Naive thymus-derived CD8-positive, alpha-beta T cell (primary cell): ENCODE results near the gene FLNA. TPM values are rescaled to one million over a fixed set of nuclear protein-coding genes. Genes with fewer than 3 reads are reported as not detected.

Source experiments
- ATAC-seq, 2 donors: fragments of 150-1000 bp; cut with Tn5 transposase in 1 of 2; sonication (Bioruptor Pico), chemical (Tn5 transposase) in 1 of 2; 1 replicate in 1 of 2; 2 replicates in 1 of 2; pipeline ENCODE4 v1.10.0; 2021; ENCODE audit warnings: mild to moderate bottlenecking in 2 of 2, moderate library complexity in 2 of 2
- POLR2A ChIA-PET: fragments of 350-600 bp; sonication (Branson Sonifier 250); formaldehyde crosslinking; loops from one replicate; lab custom pipeline; 2021; ENCODE audit warnings: antibody characterized with exemption; lab: Charles Lee
- DNase-seq, 10 donors: peaks; one replicate each; pipeline versions ENCODE4 v3.0.0 to v3.0.0-alpha.2; 2020 to 2022
- H3K27ac Mint-ChIP-seq, 10 donors: one replicate each; pipeline ENCODE4 v1.8.0; 2020 to 2022; ENCODE audit warnings: mild to moderate bottlenecking in 10 of 10, mixed read lengths in 10 of 10, moderate library complexity in 4 of 10, inconsistent platforms in 1 of 10
- H3K27me3 Mint-ChIP-seq, 5 donors: one replicate each; pipeline ENCODE4 v1.8.0; 2021 to 2022; ENCODE audit warnings: mixed read lengths in 5 of 5
- H3K36me3 Mint-ChIP-seq, 3 donors: one replicate each; pipeline ENCODE4 v1.8.0; 2020 to 2022; ENCODE audit warnings: mixed read lengths in 3 of 3, mild to moderate bottlenecking in 2 of 3, inconsistent platforms in 1 of 3
- H3K4me1 Mint-ChIP-seq, 4 donors: one replicate each; pipeline ENCODE4 v1.8.0; 2021 to 2022; ENCODE audit warnings: mixed read lengths in 4 of 4
- H3K4me3 Mint-ChIP-seq, 10 donors: one replicate each; pipeline ENCODE4 v1.8.0; 2020 to 2022; ENCODE audit warnings: mild to moderate bottlenecking in 10 of 10, mixed read lengths in 10 of 10, moderate library complexity in 6 of 10, inconsistent platforms in 1 of 10
- H3K9me3 Mint-ChIP-seq, 9 donors: one replicate each; pipeline ENCODE4 v1.8.0; 2020 to 2022; ENCODE audit warnings: mixed read lengths in 9 of 9, mild to moderate bottlenecking in 3 of 9, inconsistent platforms in 1 of 9, moderate library complexity in 1 of 9
- polyA plus RNA-seq, 3 donors: library from polyadenylated mRNA; unstranded; fragments of 300-500 nt; fragmentation: Illumina TruSeq; gene quantifications; one replicate each; pipeline ENCODE4 v1.2.3, GENCODE V29; 2021
- total RNA-seq, 8 experiments: library from RNA in 2 of 8; stranded (reverse) in 2 of 8; gene quantifications; one replicate each; pipeline ENCODE4 v1.2.3 and lab custom pipeline; 2021 to 2026

Gene FLNA
- 100 to 1,000 TPM; 613 to 633 TPM for total RNA-seq
- 100 to 1,000 TPM; 156 to 341 (median 169) TPM for polyA plus RNA-seq
- 1,254 to 2,176 (median 1,630) reads per million in 6 experiments for total RNA-seq (lab: John Stamatoyannopoulos, UW)

DNA sequence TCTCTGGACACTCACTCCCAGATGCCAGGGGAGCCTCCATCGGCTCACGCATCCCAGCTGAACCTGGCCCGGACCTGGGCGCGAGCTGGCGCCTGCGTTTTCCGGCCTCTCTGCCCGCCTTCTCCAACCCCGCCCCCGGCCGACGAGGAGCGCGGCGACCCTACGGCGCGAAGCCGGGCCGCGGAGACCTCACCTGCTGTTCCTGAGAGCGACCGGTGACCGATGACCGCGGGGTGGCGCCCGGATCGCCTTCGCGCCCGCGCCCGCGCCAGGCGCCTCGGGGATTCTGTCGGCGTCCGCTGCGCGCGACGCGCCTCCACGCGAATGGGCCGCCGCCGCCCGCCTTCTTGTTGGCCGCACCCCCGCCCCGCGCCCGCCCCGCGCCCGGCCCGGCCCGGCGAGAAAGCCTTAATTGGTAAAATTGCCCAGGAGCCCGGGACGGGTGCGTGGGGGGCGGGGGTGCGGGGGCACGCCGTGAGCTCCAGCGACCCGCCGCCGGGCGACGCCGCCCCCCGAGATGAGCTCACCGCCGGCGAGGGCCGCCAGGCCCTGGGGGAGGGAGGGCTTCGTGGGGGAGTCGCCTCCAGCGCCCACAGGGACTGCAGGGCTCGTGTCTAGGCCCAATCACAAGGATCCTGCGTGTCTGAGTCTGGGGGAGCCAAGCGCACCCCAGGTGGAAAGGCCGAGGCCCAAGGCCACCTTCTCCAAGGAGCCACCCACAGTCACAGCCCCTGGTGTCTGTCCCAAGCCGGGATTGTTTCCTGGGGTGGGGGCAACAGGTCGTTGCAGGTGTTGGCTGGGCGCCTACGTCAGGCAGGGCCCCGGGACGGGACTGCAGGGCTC lies at the start of gene FLNA:
Gene FLNA, minus strand, starts transcription at position 322 of the 843 bp plus-strand sequence. CDS start 3,389 bp downstream, outside the sequence.
- POLR2A ChIA-PET = interaction anchor here (0.6 to 1.7 kb wide), 11 partner anchors 10 to 446 kb away, joined by 3 to 7 read pairs (median 4); no protein-coding TSS in a partner anchor
- Mint-ChIP-seq H3K36me3 (peaks cover 0 to 2% (median 0%) of the 10 kb centered on the region in 3 donors), H3K4me3 (peak within 1 kb of the TSS; percentile 38 to 77 (median 60)), H3K9me3 (no peaks in the 10 kb centered on the region), H3K27ac (peak within 1 kb of the TSS in 6 of 10 donors; percentile 29 to 89 (median 50)), H3K4me1 (peaks cover 0 to 24% (median 15%) of the 10 kb centered on the region in 4 donors), H3K27me3 (no peaks in the 10 kb centered on the region)
- ATAC-seq (no peak), DNase-seq (no peak)

DNA sequence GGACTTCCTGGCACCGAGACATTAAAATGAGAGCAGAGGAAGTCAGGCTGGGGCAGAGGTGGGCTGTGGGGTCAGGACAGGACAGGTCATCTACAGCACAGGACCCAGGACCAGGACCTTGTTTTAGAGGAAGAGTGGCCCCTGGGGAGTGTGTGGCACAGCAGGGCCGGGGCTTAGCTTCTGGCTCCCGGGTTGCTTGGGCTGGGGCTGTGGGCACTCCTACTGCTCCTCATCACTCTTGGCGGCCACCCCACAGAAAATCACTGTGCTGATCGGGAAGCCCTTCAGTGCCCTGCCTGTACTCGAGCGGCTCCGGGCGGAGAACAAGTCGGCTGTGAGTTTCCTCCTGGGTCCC lies 45.9 kb upstream of the FLNA start:
- no peak overlapping the region for H3K4me3 Mint-ChIP-seq
- peaks cover 0 to 4% (median 0%) of the 10 kb centered on the region in 3 donors for H3K36me3 Mint-ChIP-seq
- no peaks in the 10 kb centered on the region for H3K27me3 Mint-ChIP-seq
- no peak for DNase-seq
- POLR2A ChIA-PET = interaction anchor here (1.9 kb wide), 1 partner anchor 10 kb away, joined by 7 read pairs; the partner anchor contains the start of gene TAFAZZIN
- H3K27ac Mint-ChIP-seq = peak overlapping the region in 1 of 10 donors; percentile 58
- H3K4me1 Mint-ChIP-seq = peaks cover 0 to 4% (median 2%) of the 10 kb centered on the region in 4 donors
- H3K9me3 Mint-ChIP-seq = peaks cover 0 to 2% (median 0%) of the 10 kb centered on the region in 9 donors
- no peak for ATAC-seq

DNA sequence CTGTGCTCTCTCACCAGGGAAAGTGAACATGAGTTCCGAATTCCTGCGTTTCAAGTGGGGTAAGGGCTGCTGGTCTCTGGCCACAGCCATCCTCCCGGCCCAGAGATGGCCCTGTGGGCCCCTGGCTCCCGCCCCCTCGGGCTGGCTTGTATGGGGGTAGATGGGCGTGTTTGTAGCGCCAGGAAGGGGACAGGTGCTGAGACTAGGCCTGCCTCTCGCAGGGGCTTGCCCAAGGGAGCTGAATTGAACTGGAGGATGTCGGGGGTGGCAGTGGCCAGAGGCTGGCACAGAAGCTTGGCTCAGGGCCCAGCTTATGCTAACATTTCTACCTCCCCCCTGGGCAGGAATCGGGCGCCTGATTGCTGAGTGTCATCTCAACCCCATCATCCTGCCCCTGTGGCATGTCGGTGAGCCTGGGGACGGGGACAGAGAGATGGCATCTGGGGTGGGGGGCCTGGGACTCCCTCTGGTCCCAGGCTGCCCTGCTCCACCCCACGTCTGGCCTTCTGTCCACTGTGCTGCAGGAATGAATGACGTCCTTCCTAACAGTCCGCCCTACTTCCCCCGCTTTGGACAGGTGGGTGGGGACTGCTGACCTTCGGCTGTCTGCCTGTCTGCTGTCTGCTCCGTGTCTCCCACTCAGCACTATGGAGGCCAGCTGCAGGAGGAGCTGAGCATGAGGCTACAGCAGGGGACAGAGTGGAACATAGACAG lies 45.4 kb upstream of the FLNA start:
- Mint-ChIP-seq H3K27ac (peak overlapping the region in 1 of 10 donors; percentile 58), H3K4me3 (no peak overlapping the region), H3K4me1 (peaks cover 0 to 4% (median 2%) of the 10 kb centered on the region in 4 donors), H3K36me3 (peaks cover 0 to 7% (median 0%) of the 10 kb centered on the region in 3 donors), H3K9me3 (peaks cover 0 to 2% (median 0%) of the 10 kb centered on the region in 9 donors), H3K27me3 (no peaks in the 10 kb centered on the region)
- POLR2A ChIA-PET = interaction anchor here (1.9 kb wide), 1 partner anchor 9 kb away, joined by 7 read pairs; the partner anchor contains the start of gene TAFAZZIN
- ATAC-seq (no peak), DNase-seq (no peak)

DNA sequence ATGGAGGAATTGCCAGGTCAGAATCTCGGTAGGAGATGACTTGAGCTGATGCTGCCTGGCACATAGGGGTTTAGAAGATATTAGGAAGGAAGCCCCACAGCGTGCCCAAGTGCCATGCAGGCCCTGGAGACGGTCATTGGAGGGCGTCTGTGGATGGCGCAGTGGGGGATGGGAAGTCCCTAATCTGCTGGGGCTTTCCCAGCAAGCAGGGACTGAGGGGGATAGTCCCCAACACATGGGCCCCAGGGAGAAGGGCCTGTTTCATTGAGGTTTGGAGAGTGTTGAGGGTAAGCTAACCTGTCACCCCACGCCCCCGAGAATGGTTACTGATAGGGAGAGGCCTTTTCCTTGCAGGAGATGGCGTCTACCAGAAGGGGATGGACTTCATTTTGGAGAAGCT lies 44.8 kb upstream of the FLNA start:
- H3K4me1 Mint-ChIP-seq = peaks cover 0 to 2% (median under 1%) of the 10 kb centered on the region in 4 donors
- POLR2A ChIA-PET = no interaction called here
- peaks cover 0 to 2% (median 0%) of the 10 kb centered on the region in 9 donors for H3K9me3 Mint-ChIP-seq
- H3K27ac Mint-ChIP-seq = no peak overlapping the region
- peaks cover 0 to 8% (median 0%) of the 10 kb centered on the region in 3 donors for H3K36me3 Mint-ChIP-seq
- H3K27me3 Mint-ChIP-seq = no peaks in the 10 kb centered on the region
- H3K4me3 Mint-ChIP-seq = no peak overlapping the region
- no peak for ATAC-seq
- no peak for DNase-seq

DNA sequence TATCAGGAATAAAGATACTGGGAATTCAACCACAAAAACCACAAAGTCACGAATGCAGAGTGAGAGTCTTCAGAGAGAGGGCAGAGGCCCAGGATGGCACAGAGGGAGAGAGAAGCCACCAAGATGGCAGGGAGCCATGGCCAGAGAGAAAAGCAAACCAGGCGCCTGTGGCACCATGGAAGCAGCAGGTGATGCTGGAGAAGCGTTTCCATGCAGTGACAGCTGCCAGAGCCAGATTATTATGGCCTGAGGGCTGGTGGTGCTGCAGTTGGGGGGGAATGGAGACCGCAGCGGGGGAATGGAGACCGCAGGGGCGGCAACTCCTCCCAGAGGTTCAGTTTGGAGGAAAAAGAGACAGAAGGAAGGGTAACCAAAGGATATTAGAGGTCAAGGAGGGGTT lies 42.7 kb upstream of the FLNA start:
- DNase-seq = no peak
- peak overlapping the region in 2 of 10 donors; percentile 57 to 61 for H3K27ac Mint-ChIP-seq
- no peaks in the 10 kb centered on the region for H3K27me3 Mint-ChIP-seq
- no peak for ATAC-seq
- H3K4me3 Mint-ChIP-seq = no peak overlapping the region
- H3K4me1 Mint-ChIP-seq = peaks cover 3 to 7% (median 6%) of the 10 kb centered on the region in 4 donors
- POLR2A ChIA-PET = no interaction called here
- peaks cover 0 to 14% (median 0%) of the 10 kb centered on the region in 3 donors for H3K36me3 Mint-ChIP-seq
- no peaks in the 10 kb centered on the region for H3K9me3 Mint-ChIP-seq

- peak overlapping the region in 4 of 10 donors; percentile 36 to 83 (median 78) for H3K4me3 Mint-ChIP-seq
- POLR2A ChIA-PET = interaction anchor here (0.6 to 5.7 kb wide), 6 partner anchors 14 to 102 kb away, joined by 3 to 101 read pairs (median 8); partner anchors contain the start of genes ATP6AP1, EMD, FAM3A and RPL10
- no peak for DNase-seq
Observed at GRCh38 chrX:154413142-154413541, 38.7 kb upstream of the FLNA start.

GRCh38 chrX:154412468-154412867 lies 38.0 kb upstream of the FLNA start:
- H3K9me3 Mint-ChIP-seq = peaks cover 0 to 2% (median 0%) of the 10 kb centered on the region in 9 donors
- H3K27me3 Mint-ChIP-seq = no peaks in the 10 kb centered on the region
- peaks cover 12 to 22% (median 16%) of the 10 kb centered on the region in 4 donors for H3K4me1 Mint-ChIP-seq
- peak overlapping the region; percentile 48 to 92 (median 85) for H3K27ac Mint-ChIP-seq
- H3K4me3 Mint-ChIP-seq = peak overlapping the region; percentile 73 to 88 (median 82)
- DNase-seq = peak in 3 of 10 donors; percentile 32 to 70 (median 39)
- ATAC-seq = peak; percentile 46 to 66
- H3K36me3 Mint-ChIP-seq = peaks cover 0 to 14% (median 0%) of the 10 kb centered on the region in 3 donors
- POLR2A ChIA-PET = interaction anchor here (0.6 to 5.7 kb wide), 13 partner anchors 13 to 115 kb away, joined by 3 to 101 read pairs (median 5); partner anchors contain the start of genes ATP6AP1, EMD, FAM3A and RPL10

More at GRCh38 chrX:154413142-154413541, 38.7 kb upstream of the FLNA start:
- peaks cover 0 to 14% (median 0%) of the 10 kb centered on the region in 3 donors for H3K36me3 Mint-ChIP-seq
- ATAC-seq = no peak
- peaks cover 12 to 20% (median 16%) of the 10 kb centered on the region in 4 donors for H3K4me1 Mint-ChIP-seq
- no peaks in the 10 kb centered on the region for H3K27me3 Mint-ChIP-seq
- H3K27ac Mint-ChIP-seq = peak overlapping the region in 5 of 10 donors; percentile 52 to 91 (median 74)
- H3K9me3 Mint-ChIP-seq = peaks cover 0 to 2% (median 0%) of the 10 kb centered on the region in 9 donors

DNA sequence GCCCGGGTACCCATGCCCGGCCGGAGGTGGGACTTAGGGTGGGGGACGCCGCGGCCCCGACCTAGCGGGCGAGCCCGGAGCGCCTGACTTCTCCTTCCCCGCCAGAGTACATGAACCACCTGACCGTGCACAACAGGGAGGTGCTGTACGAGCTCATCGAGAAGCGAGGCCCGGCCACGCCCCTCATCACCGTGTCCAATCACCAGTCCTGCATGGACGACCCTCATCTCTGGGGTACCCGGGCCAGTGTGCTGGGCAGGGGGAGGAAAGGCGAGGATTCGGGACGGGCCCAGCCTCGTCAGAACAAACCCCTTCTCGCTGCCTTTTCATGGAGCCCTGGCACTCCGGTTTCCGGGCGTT lies 37.5 kb upstream of the FLNA start:
- DNase-seq = peak in 6 of 10 donors; percentile 22 to 70 (median 36)
- POLR2A ChIA-PET = interaction anchor here (0.6 to 5.7 kb wide), 13 partner anchors 12 to 115 kb away, joined by 3 to 101 read pairs (median 5); partner anchors contain the start of genes ATP6AP1, EMD, FAM3A and RPL10
- Mint-ChIP-seq H3K9me3 (peaks cover 0 to 2% (median 0%) of the 10 kb centered on the region in 9 donors), H3K27ac (peak overlapping the region in 9 of 10 donors; percentile 43 to 92 (median 85)), H3K27me3 (no peaks in the 10 kb centered on the region), H3K36me3 (peaks cover 0 to 14% (median 0%) of the 10 kb centered on the region in 3 donors), H3K4me1 (peaks cover 12 to 22% (median 16%) of the 10 kb centered on the region in 4 donors), H3K4me3 (peak overlapping the region; percentile 73 to 88 (median 82))
- peak; percentile 61 to 62 for ATAC-seq

GRCh38 chrX:154409222-154409871 lies 34.9 kb upstream of the FLNA start, which contains the start of gene DNASE1L1:
DNASE1L1 (minus strand) TSS chrX:154409254; CDS start chrX:154405568, 3,686 bp downstream.
- H3K9me3 Mint-ChIP-seq = peaks cover 0 to 2% (median 0%) of the 10 kb centered on the region in 9 donors
- POLR2A ChIA-PET = interaction anchor here (0.6 to 5.7 kb wide), 5 partner anchors 10 to 133 kb away, joined by 3 to 101 read pairs (median 4); partner anchors contain the start of genes RPL10, SLC10A3 and UBL4A
- peaks cover 12 to 22% (median 16%) of the 10 kb centered on the region in 4 donors for H3K4me1 Mint-ChIP-seq
- no peaks in the 10 kb centered on the region for H3K27me3 Mint-ChIP-seq
- peaks cover 0 to 8% (median 0%) of the 10 kb centered on the region in 3 donors for H3K36me3 Mint-ChIP-seq
- H3K4me3 Mint-ChIP-seq = peak within 1 kb of the TSS in 9 of 10 donors; percentile 20 to 81 (median 69)
- ATAC-seq (peak in 1 of 2 donors; percentile 8), DNase-seq (peak in 2 of 10 donors; percentile 15 to 16)
- peak within 1 kb of the TSS in 8 of 10 donors; percentile 37 to 95 (median 70) for H3K27ac Mint-ChIP-seq

DNA sequence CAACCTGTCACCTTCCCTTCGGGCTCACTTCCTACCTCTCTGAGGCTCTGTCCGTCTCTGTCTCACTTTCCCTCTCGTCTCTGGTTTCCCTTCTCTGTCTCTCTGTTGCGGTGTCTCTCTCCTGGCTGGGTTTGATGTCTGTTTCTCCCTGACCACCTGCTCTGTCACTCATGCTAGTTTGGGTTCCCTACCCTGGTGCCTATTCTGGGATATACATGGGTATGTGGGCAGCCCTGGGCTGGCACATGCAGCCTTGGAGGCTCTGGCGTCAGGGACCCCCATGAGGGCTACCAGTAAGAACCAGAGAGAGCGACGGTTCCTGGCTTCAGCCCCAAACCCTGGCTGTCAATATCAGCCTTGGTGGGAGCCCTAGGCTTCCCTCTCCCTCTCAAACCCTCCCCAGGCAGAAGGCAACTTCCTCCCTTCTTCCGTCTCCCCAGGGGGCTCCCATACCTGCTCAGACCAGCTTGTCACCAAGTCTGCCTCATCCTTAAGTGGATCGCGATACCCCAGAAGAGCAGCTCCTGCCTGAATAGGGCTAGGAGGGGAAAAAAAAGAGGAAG lies 34.3 kb upstream of the FLNA start:
- peaks cover 0 to 5% (median 0%) of the 10 kb centered on the region in 3 donors for H3K36me3 Mint-ChIP-seq
- no peaks in the 10 kb centered on the region for H3K27me3 Mint-ChIP-seq
- H3K4me1 Mint-ChIP-seq = peaks cover 12 to 22% (median 16%) of the 10 kb centered on the region in 4 donors
- H3K4me3 Mint-ChIP-seq = peak overlapping the region in 7 of 10 donors; percentile 20 to 81 (median 74)
- peak overlapping the region in 6 of 10 donors; percentile 37 to 95 (median 69) for H3K27ac Mint-ChIP-seq
- H3K9me3 Mint-ChIP-seq = peaks cover 0 to 2% (median 0%) of the 10 kb centered on the region in 9 donors
- DNase-seq = no peak
- POLR2A ChIA-PET = interaction anchor here (5.7 kb wide), 1 partner anchor 9 kb away, joined by 101 read pairs; the partner anchor contains the start of gene RPL10
- no peak for ATAC-seq
